Heart left ventricle (tissue), 13 donors: ENCODE data around the gene MCM7.

ENCODE experiments used
- POLR2A ChIP-seq, 2 donors: fragments of 450-650 bp; IDR thresholded peaks; one replicate each; pipeline ENCODE4 v1.6.1; 2017; ENCODE audit warnings: antibody characterized with exemption in 2 of 2, mild to moderate bottlenecking in 2 of 2, moderate library complexity in 2 of 2
- TF ChIP-seq, protein P1 (sequence below), 12 donors: fragments of 200-600 bp; sonication (generic) in 4 of 12; IDR thresholded peaks; one replicate each; pipeline versions ENCODE4 v1.5.0 to v1.8.0; 2018 to 2022; ENCODE audit warnings: antibody characterized with exemption in 12 of 12, mild to moderate bottlenecking in 5 of 12
- donor health status: ischemic (EF 13 %, LVEDD 7.1; RV severe dilation, severe dysfunction).
- donor health status: DM: no; HTN: yes; CAD: no.
- donor health status: DM: no; HTN: no; CAD: no.
- donor health status: ischemic (EF 25% LVEDD 6.9; RV normal size, moderate dysfunction).
- donor health status: ischemic (EF 25% LVEDD 5.7; RV mildly dilated, moderate dysfunction).
- donor health status: ischemic (EF 35%, LVEDD 5.7; RV mildly dilated, moderate dysfunction).
- donor health status: nonischemic (EF 11% LVEDD 7.7; RV severe dilation, severe dysfunction).
- donor health status: DM: yes; HTN: yes; CAD: no.
- donor health status: PGD.
- donor health status: ischemic (EF 29% LVEDD 5.4; RV normal size, mild dysfunction).
- donor health status: nonischemic (EF 23%, LVEDD 6.1; RV moderate dilation, normal function).

DNA sequence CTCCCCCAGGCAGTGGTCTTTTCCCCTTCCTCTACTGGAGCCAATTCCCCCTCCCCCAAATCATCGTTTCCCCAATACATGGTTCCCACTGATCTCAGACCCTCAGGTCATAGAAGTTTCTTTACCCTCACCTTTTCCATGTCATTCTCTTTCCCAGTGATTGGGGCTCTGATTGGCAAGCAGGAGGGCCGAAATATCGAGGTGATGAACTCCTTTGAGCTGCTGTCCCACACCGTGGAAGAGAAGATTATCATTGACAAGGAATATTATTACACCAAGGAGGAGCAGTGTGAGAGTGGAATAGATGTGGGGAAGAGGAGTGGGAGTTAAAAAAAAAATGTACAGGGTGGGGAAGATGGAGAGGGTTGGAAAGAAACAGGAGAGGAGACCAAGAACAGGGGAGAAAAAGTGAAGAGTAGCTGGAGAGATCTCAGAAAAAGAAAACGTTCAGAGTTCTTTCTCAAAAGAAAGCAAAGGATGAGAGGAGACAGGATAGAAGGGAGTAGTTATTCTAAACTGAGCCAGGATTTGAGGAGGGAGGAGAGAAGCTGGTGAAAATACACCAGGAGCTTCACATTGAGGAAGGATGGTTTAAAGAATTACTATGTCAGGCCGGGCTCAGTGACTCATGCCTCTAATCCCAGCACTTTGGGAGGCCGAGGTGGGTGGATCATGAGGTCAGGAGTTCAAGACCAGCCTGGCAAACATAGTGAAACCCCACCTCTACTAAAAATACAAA lies 11.6 kb downstream of the MCM7 start:
- TF ChIP-seq, protein P1, sequence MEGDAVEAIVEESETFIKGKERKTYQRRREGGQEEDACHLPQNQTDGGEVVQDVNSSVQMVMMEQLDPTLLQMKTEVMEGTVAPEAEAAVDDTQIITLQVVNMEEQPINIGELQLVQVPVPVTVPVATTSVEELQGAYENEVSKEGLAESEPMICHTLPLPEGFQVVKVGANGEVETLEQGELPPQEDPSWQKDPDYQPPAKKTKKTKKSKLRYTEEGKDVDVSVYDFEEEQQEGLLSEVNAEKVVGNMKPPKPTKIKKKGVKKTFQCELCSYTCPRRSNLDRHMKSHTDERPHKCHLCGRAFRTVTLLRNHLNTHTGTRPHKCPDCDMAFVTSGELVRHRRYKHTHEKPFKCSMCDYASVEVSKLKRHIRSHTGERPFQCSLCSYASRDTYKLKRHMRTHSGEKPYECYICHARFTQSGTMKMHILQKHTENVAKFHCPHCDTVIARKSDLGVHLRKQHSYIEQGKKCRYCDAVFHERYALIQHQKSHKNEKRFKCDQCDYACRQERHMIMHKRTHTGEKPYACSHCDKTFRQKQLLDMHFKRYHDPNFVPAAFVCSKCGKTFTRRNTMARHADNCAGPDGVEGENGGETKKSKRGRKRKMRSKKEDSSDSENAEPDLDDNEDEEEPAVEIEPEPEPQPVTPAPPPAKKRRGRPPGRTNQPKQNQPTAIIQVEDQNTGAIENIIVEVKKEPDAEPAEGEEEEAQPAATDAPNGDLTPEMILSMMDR (IDR thresholded peaks at IDR 0.05) = no peak
- TF ChIP-seq POLR2A (IDR thresholded peaks at IDR 0.05) = no peak
